Left renal cortex interstitium (tissue), 4 donors: Measurements from ENCODE around the gene MT1G. TPM values are rescaled to one million over a fixed set of nuclear protein-coding genes. Genes with fewer than 3 reads are reported as not detected.

Source experiments
- DNase-seq, 4 donors: peaks; one replicate each; pipeline ENCODE4 v3.0.0-alpha.2; 2013; ENCODE audit warnings: low read depth in 4 of 4, low spot score in 2 of 4, missing footprints in 1 of 4
- polyA plus RNA-seq, 4 donors: library from polyadenylated mRNA; unstranded; fragments of 120-200 nt; gene quantifications; one replicate each; pipeline ENCODE4 v1.2.1, GENCODE V29; 2013; ENCODE audit not compliant: insufficient read length in 4 of 4

The MT1G gene
- polyA plus RNA-seq, 4 donors = 13.2 to 180 (median 98.1) TPM

GRCh38 chr16:56640076-56640475 lies 27.8 kb downstream of the MT1G start:
- no peak for DNase-seq

- DNase-seq = no peak
These were observed 28.8 kb downstream of the MT1G start for GRCh38 chr16:56639045-56639444.

DNA sequence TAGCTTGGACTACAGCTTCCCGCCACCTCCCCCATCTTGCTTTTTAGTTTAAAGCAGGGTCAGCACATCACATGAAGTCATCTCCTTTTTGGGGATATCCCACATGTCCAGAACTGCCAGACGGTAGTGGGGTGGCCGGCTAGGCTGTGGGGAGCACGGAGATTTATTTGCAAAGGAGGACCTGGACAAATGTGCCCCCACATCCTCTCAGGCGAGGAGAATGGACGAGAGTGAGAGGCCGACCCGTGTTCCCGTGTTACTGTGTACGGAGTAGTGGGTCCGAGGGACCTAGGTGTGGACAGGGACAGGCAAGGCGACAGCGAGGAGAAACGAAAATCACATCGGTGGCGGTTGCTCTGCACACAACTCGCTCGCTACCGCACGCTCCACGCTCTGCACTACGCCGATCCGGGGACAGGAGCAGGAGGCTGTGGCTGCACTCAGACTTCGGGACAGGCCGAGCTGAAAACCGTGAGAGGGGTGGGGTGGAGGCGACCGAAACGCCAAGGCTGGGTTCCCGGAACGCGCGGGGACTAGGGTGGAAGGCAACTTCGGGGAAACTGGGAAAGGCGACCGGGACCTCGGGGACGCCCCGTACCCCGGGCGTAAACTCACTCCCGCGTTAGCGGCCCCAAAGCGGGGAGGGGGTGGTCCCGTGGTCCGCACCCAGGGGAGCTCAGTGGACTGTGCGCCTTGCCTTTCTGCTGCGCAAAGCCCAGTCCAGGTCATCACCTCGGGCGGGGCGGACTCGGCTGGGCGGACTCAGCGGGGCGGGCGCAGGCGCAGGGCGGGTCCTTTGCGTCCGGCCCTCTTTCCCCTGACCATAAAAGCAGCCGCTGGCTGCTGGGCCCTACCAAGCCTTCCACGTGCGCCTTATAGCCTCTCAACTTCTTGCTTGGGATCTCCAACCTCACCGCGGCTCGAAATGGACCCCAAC lies 29.8 kb downstream of the MT1G start, which contains the start of gene MT1A:
TSS of gene MT1A (plus strand) at position 853 of the 937 bp plus-strand sequence. CDS start at position 926, 73 bp downstream.
- DNase-seq = no peak

DNA sequence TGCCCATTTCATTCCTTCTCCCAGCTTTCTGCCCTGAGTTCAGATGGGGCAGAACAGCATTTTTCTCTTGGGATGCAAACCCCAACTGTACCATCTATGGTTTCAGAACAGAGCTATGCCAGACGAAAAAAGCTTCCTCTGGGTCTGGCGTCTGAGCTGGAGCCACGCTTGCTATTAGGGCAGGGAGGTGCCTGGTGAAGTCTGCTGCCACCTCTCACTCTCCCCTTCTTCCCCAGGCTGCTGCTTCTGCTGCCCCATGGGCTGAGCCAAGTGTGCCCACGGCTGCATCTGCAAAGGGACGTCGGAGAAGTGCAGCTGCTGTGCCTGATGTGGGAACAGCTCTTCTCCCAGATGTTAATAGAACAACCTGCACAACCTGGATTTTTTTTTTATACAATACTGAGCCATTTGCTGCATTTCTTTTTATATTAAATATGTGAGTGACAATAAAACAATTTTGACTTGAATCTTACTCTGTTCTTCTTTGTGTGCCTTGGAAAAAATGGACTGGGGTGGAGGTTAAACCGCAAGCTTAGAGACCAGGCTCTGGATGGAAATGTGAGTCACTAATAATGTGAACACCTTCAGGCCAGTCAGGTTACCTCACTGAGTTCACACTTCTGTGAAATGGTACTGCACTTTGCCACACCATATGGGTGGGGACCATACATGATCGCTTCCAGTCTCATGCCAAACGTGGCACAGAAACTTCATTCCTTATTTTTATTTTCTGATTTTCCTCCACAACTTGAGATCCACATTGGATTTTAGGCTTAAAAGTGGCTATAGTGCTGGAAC lies 31.1 kb downstream of the MT1G start:
- no peak for DNase-seq

DNA sequence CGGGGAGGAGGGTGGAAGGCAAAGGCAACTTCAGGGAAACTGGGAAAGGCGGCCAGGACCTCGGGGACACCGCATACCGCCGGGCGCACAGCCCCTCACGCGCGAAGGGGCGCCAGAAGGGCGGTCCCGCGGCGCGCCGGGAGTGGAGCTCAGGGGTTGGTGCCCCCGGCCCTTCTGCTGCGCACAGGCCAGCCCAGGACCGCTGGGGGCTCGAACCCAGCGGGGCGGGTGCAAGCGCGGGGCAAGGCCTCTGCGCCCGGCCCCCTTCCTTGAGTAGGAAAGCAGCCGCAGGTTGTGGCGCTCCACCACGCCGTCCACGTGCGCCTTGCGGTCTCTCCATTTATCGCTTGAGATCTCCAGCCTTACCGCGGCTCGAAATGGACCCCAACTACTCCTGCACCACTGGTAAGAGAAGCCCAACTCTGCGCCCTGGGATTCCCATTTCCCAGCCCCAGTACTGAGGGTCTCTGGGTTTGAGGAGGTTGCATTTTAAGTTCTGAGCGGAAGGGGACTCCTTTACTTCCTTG lies 32.4 kb downstream of the MT1G start:
- DNase-seq = no peak

- no peak for DNase-seq
These were observed 33.0 kb downstream of the MT1G start for GRCh38 chr16:56634715-56635440.

DNA sequence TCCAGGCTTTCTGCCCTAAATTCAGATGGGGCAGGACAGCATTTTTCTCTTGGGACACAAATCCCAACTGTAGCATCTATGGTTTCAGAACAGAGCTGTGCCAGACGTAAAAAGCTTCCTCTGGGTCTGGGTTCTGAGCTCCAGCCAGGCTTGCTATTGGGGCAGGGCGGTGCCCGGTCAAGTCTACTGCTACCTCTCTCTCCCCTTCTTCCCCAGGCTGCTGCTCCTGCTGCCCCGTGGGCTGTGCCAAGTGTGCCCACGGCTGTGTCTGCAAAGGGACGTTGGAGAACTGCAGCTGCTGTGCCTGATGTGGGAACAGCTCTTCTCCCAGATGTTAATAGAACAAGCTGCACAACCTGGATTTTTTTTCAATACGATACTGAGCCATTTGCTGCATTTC lies 34.3 kb downstream of the MT1G start:
- no peak for DNase-seq

DNA sequence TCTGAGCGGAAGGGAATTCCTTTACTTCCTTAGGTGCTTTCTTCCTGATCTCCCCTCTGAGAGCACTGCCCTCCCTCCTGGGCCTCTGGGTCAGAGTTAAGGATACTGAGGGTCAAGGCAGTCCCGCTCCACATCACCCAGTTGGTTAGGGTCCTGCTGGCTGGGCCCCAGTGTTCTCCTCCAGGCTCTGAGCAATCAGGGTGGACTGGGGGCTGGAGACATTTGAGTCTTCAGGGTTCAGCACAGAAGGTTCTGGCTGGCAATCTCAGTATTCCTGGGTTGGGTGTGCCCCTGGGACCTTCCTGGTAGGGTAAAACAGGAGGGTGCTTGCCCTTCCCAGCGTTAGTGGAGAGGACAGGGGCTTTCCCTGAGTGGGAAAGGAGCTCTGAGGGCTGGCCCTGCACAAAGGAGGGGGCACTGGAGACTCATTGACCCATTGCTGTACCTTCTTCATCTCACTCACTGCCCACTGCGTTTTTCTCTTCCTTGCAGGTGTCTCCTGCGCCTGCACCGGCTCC lies 35.0 kb downstream of the MT1G start:
- no peak for DNase-seq

GRCh38 chr16:56632156-56632847 lies 35.6 kb downstream of the MT1G start, which contains the start of gene MT1M:
Gene MT1M, plus strand, starts transcription at chr16:56632659. Its CDS starts 73 bp downstream, at chr16:56632732.
- DNase-seq = no peak

GRCh38 chr16:56631832-56632155 lies 36.1 kb downstream of the MT1G start:
- no peak for DNase-seq

GRCh38 chr16:56631197-56631596 lies 36.7 kb downstream of the MT1G start:
- DNase-seq = no peak

DNA sequence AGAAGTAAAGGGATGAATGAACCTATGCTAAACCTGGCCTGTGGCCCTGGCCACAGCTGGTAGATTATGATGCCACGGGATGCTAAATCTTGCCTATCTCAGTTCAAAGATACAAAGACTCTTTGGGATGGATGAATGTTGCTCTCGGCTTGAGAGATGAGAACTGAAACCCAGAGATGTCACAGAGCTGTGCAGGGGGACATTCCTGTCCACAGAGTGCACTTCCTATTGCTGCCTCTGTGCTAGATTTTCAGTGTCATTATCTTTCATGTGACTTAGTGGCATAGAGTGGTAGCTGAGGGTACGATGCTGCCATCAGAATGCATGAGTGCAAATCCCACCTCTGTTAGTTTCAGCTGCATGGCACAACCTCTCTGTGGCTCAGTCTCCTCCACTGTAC lies 37.7 kb downstream of the MT1G start:
- no peak for DNase-seq

DNA sequence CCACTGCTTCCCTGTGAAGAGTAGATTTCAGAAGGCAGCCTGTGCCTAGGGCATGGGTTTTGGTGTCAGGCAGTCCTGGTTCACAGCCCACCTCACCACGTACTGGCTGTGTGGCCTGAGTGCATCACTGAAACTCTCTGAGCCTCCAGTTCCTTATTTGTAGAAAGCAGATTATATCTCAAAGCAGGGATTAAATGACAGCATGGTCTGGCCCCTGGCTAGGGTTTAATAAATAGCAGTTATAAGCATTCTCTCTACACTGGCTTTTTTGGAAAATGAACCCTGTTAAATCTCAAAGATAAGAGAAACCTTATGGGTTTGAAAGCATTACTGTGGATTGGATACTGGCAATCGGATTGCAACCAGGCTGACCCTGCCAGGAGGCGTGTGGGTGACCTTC lies 38.3 kb downstream of the MT1G start:
- no peak for DNase-seq

- DNase-seq = no peak
These were observed 39.1 kb downstream of the MT1G start for GRCh38 chr16:56628486-56629350.

DNA sequence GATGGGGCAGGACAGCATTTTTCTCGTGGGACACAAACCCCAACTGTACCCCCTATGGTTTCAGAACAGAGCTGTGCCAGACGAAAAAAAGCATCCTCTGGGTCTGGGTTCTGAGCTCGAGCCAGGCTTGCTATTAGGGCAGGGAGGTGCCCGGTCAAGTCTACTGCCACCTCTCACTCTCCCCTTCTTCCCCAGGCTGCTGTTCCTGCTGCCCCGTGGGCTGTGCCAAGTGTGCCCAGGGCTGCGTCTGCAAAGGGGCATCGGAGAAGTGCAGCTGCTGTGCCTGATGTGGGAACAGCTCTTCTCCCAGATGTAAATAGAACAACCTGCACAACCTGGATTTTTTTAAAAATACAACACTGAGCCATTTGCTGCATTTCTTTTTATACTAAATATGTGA lies 41.2 kb downstream of the MT1G start:
- no peak for DNase-seq

- no peak for DNase-seq
These were observed 41.8 kb downstream of the MT1G start for GRCh38 chr16:56625943-56626654.

DNA sequence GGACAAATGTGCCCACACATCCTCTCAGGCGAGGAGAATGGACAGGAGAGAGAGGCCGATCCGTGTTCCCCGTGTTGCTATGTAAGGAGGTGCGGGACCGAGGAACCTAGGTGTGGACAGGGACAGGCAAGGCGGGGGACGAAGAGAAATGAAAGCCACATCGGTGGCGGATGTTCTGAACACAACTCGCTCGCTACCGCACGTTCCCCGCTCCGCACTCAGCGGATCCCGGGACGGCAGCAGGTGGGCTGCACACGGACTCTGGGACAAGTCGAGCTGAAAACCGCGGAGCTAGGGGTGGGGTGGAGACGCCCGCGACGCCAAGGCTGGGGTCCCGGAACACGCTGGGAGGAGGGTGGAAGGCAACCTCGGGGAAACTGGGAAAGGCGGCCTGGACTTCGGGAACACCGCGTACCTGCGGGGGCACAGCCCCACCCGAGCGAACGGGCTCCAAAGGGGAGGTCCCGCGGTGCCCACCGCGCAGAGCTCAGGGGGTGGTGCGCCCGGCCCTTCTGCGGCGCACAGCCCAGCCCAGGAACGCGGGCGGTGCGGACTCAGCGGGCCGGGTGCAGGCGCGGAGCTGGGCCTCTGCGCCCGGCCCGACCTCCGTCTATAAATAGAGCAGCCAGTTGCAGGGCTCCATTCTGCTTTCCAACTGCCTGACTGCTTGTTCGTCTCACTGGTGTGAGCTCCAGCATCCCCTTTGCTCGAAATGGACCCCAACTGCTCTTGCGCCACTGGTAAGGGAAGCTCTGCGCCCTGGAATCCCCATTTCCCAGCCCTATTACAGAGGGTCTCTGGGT lies 42.5 kb downstream of the MT1G start, which contains the start of gene MT1E:
TSS of gene MT1E (plus strand) at position 642 of the 803 bp plus-strand sequence. CDS start at position 713, 71 bp downstream.
- DNase-seq = no peak
